Measurements from ENCODE around the gene ZNF688. TPM values are rescaled to one million over a fixed set of nuclear protein-coding genes. Genes with fewer than 3 reads are reported as not detected.

The ZNF688 gene
- total and polyA plus RNA-seq, 2 of the 8 experiments (the other 6 are each of a cell fraction or from before 2014, with no cell fraction given): 2.7 to 3.5 TPM

- TF ChIP-seq CTBP2 (IDR thresholded peaks at IDR 0.05; ENCODE audit: borderline replicate concordance, insufficient read depth, insufficient read length, low read length): no peak
- peak in 1 of 2 experiments; percentile 65; a peak in 1 of 3 replicates for TF ChIP-seq POLR2A (IDR thresholded peaks at IDR 0.05; ENCODE audit: control extremely low read depth in 1 of 2, low read depth in 2 of 2, low read length in 2 of 2)
- peak; percentile 31; the same call in 1 of the 2 replicates for TF ChIP-seq TBP (IDR thresholded peaks at IDR 0.05; ENCODE audit: low read depth, low read length)
- 0 out of 4 replicates have a peak, but pooled peaks of 1 of the 2 experiments have one; percentile 56 for TF ChIP-seq SIN3A (conservative IDR thresholded peaks at IDR 0.05 in 1 of 2, IDR thresholded peaks at IDR 0.05 in 1 of 2; ENCODE audit: low read depth in 1 of 2, low read length in 2 of 2)
- 0 out of 2 replicates have a peak, but pooled peaks have one; percentile 41 for TF ChIP-seq POLR2AphosphoS5 (IDR thresholded peaks at IDR 0.05; ENCODE audit: low read depth, low read length)
- no peak for TF ChIP-seq HDAC6 (IDR thresholded peaks at IDR 0.05; ENCODE audit: low read depth, low read length)
- TF ChIP-seq NRF1 (IDR thresholded peaks at IDR 0.05; ENCODE audit: low read depth, low read length): no peak
- peak; percentile 34; the same call in 1 of the 2 replicates for TF ChIP-seq TAF1 (IDR thresholded peaks at IDR 0.05; ENCODE audit: low read depth, low read length)
- ChIA-PET POLR2A (ENCODE audit: partially characterized antibody) (interaction anchor here (0.7 to 5.9 kb wide), 17 partner anchors 9 to 167 kb away, joined by 3 to 45 read pairs (median 4); partner anchors contain the start of genes ZNF688, ZNF689, ZNF747 and ZNF764), CTCF (ENCODE audit: partially characterized antibody) (interaction anchor here (1.0 to 4.5 kb wide), 8 partner anchors 13 to 182 kb away, joined by 3 to 17 read pairs (median 4); partner anchors contain the start of gene ZNF764)
- peaks cover 9% of the 10 kb centered on the region for H3K79me1 ChIP-seq (ENCODE audit: low read depth, low read length)
- H2AK5ac ChIP-seq (ENCODE audit: low read depth, low read length): no peak overlapping the region
- peak overlapping the region; percentile 91; the same call in 1 of the 2 replicates for H4K8ac ChIP-seq (ENCODE audit: extremely low read depth, insufficient read depth, low read length)
- H4K20me1 ChIP-seq (replicated peaks in 1 of 2; ENCODE audit: control insufficient read depth in 1 of 2, insufficient read depth in 2 of 2, low read length in 2 of 2): peaks cover 0 to 3% of the 10 kb centered on the region in 2 experiments
- peaks cover 7% of the 10 kb centered on the region; the same call in 1 of the 2 replicates for H3K23me2 ChIP-seq (ENCODE audit: low read depth, low read length)
- H3K79me2 ChIP-seq (ENCODE audit: control insufficient read depth in 1 of 2, insufficient read depth in 2 of 2, low read length in 2 of 2): peaks cover 0 to 8% of the 10 kb centered on the region in 2 experiments; a peak in 2 of 4 replicates
- peak overlapping the region; percentile 83 for H3K18ac ChIP-seq (ENCODE audit: extremely low read depth, low read length)
- peak overlapping the region; percentile 97 for H3K56ac ChIP-seq (replicated peaks; ENCODE audit: insufficient read length, low read depth, low read length)
- no peaks in the 10 kb centered on the region for H3K27me3 ChIP-seq (replicated peaks in 1 of 4; ENCODE audit: control insufficient read depth in 3 of 4, extremely low read depth in 1 of 4, insufficient read depth in 3 of 4, low read length in 3 of 4)
- no peak for FAIRE-seq
- peak overlapping the region in 3 of 4 experiments; percentile 79 to 84 (median 81); a peak in 6 of 7 replicates for H3K9ac ChIP-seq (replicated peaks in 1 of 4; ENCODE audit: extremely low read depth in 1 of 4, low read depth in 3 of 4, low read length in 3 of 4)
- H4K91ac ChIP-seq (replicated peaks; ENCODE audit: insufficient read length, low read length): peak overlapping the region; percentile 80
- H3K36me3 ChIP-seq (ENCODE audit: control insufficient read depth in 2 of 4, insufficient read depth in 4 of 4, low read length in 3 of 4): peaks cover 4 to 24% (median 14%) of the 10 kb centered on the region in 4 experiments; a peak in 7 of 8 replicates
- peak overlapping the region; percentile 50 to 80 for H3K4me2 ChIP-seq (ENCODE audit: insufficient read depth in 1 of 2, low read depth in 2 of 2, low read length in 2 of 2)
- no peak overlapping the region for H2AFZ ChIP-seq (ENCODE audit: low read length)
- H3K4me3 ChIP-seq (ENCODE audit: extremely low read depth in 1 of 4, insufficient read depth in 2 of 4, low read depth in 3 of 4, low read length in 4 of 4): peak overlapping the region; percentile 78 to 89 (median 84)
- H2BK5ac ChIP-seq (ENCODE audit: low read depth, low read length): peak overlapping the region; percentile 78; the same call in 1 of the 2 replicates
- H2BK15ac ChIP-seq (ENCODE audit: low read length): no peak overlapping the region
- H2BK12ac ChIP-seq (ENCODE audit: low read depth, low read length): no peak overlapping the region
- no peaks in the 10 kb centered on the region; a peak in 3 of 7 replicates for H3K4me1 ChIP-seq (replicated peaks in 1 of 4; ENCODE audit: control insufficient read depth in 3 of 4, insufficient read depth in 4 of 4, low read length in 3 of 4)
- WGBS, 2 experiments (ENCODE audit: extremely low coverage in 1 of 2, insufficient coverage in 1 of 2, insufficient read length in 1 of 2, insufficient replicate concordance in 2 of 2, low coverage in 1 of 2, low lambda C conversion rate in 2 of 2, missing lambda C conversion rate in 1 of 2): 1% methylated on average over 12 of the region's 23 CpGs; no CpG with 5 or more reads in 1 of the 2 experiments
- H3K27ac ChIP-seq (ENCODE audit: low read depth, low read length): peak overlapping the region; percentile 86
- no peaks in the 10 kb centered on the region for H3K9me3 ChIP-seq (ENCODE audit: insufficient read depth in 2 of 2, low read depth in 1 of 2, low read length in 1 of 2)
- peak overlapping the region; percentile 90 for H2BK120ac ChIP-seq (replicated peaks; ENCODE audit: low read depth, low read length)
- peak overlapping the region; percentile 32 for H4K5ac ChIP-seq (ENCODE audit: insufficient read length, low read depth, low read length)
- no peak overlapping the region for H3K14ac ChIP-seq (ENCODE audit: insufficient read length)
- DNase-seq (ENCODE audit: low read depth in 1 of 2, low spot score in 2 of 2): peak in 1 of 2 experiments; percentile 61
- H3K23ac ChIP-seq (ENCODE audit: insufficient read length): no peak overlapping the region
- H2BK20ac ChIP-seq (ENCODE audit: low read length): no peak overlapping the region
- H3K4ac ChIP-seq (replicated peaks; ENCODE audit: insufficient read length, low read depth, low read length): no peak overlapping the region
Measured at GRCh38 chr16:30585022-30585399, 13.5 kb upstream of the ZNF688 start.

All from H1 (cell line).